HL-60/S4 treated with retinoic acid at 250 ng/mL for 4 days and 3 days (cell line): ENCODE results near the gene PHF13.

ENCODE experiments used
- in situ Hi-C: fragments of 300-500 bp; cut with MboI; formaldehyde crosslinking; loops from 2 replicates; pipeline ENCODE4 v1.7.0; 2022; ENCODE audit warnings: low sequenced_read_pairs

PHF13 gene

DNA sequence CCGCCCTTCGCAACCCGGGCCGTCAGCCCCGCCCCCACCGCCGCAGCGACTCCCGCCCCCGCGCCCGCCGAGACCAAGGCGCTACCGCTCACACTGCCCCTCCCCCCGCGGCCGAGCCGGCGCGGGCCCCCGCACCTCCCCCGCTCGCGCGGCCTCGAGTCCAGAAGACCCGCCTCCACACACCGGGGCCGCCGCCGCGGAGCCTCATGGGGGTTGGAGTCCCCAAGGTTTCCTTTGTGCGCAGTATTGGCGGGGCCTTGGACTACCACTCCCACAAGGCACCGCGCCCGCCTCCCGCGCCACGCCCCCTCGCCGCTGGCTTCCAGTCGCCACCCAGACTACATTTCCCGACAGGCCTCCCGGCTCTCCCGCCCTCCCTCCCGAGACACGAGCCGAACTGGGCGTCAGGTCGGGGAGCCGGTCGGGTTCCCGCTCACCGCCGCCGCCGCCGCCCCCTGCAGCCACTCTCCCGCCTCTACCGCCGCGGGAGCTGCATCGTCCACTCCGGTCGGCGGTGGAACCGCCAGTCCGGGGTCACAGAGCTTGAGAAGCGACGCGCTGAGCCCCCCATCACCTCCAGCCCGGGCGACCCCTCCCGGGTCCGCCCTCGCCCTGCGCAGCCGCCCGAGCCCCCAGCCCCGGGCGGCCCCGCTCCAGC lies at the start of gene PHF13:
Gene PHF13, plus strand, starts transcription at position 371 of the 658 bp plus-strand sequence. CDS start 336 bp downstream, outside the sequence.
- in situ Hi-C loops, result no loop called here

GRCh38 chr1:6569033-6569432 lies 44.5 kb upstream of the PHF13 start:
- in situ Hi-C loops, result no loop called here

DNA sequence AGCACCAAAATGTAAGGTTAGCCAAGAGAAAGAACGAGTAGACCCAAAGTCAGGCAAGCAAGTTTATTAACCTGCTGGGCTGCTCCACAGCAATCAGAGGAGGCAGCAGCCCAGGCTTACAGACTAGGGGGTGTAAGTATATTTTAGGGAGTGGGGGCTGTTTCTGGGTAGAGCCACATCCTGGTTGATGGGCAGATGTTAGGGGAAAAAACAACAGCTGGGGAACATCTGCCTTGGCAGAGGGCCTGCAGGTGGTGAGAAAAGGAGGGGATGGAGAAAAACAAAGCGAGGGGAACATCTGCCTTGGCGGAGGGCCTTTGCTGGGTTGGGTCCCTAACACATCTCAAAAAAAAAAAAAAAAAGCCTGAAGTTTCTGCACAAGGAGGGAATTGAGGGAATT lies 43.4 kb upstream of the PHF13 start:
- in situ Hi-C loops, result no loop called here

GRCh38 chr1:6570987-6571386 lies 42.5 kb upstream of the PHF13 start:
- in situ Hi-C loops, result no loop called here

- in situ Hi-C loops, result no loop called here
These were observed 40.7 kb upstream of the PHF13 start for GRCh38 chr1:6572653-6573383.

GRCh38 chr1:6574025-6574620 lies 39.4 kb upstream of the PHF13 start:
- in situ Hi-C loops, result no loop called here

DNA sequence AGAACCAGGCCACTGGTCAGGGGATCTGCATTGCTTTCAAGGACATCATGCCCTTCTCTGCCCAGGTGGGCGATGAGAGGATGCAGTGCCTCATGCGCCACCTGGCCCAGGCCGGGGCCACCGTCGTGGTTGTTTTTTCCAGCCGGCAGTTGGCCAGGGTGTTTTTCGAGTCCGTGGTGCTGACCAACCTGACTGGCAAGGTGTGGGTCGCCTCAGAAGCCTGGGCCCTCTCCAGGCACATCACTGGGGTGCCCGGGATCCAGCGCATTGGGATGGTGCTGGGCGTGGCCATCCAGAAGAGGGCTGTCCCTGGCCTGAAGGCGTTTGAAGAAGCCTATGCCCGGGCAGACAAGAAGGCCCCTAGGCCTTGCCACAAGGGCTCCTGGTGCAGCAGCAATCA lies 38.7 kb upstream of the PHF13 start:
- in situ Hi-C loops, result no loop called here

DNA sequence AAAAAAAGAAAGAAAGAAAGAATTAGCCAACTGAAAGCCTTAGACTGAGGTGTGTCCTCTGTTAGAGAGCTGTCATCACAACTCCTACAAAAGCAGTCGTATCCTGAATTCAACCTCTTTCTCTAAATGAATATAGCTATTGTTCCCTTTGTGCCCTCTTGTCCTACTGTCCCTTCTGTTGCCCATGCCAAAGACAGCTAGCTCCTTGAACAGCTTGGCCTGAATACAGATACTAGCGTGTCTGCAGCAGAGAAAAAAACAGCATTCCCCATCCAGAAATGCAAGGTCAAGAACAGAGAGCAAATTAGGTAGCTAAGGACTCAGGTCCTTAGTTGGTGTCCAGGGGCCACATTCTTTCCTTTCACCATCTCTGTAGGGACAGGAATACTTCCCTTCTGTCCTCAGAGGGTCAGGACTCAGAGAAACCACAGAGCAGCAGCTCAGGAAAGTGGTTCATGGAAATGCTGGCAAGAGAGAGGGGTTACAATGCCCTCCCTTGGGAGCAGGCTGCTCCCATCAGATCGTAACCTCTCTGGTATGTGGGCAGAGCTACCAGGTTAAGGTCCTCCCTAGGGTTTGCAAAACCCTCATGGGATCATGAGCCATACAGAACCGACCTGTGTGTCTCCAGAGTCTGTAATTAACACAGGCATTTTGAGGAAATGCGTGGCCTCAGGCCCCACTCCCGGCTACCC lies 35.6 kb upstream of the PHF13 start:
- in situ Hi-C loops, result no loop called here

GRCh38 chr1:6578624-6579373 lies 34.7 kb upstream of the PHF13 start:
- in situ Hi-C loops, result no loop called here

GRCh38 chr1:6579374-6580118 lies 34.0 kb upstream of the PHF13 start, which contains the start of gene ZBTB48:
Gene ZBTB48, plus strand, starts transcription at chr1:6579994. Its CDS starts 616 bp downstream, at chr1:6580610.
- in situ Hi-C loops, result no loop called here

GRCh38 chr1:6580119-6580592 lies 33.4 kb upstream of the PHF13 start:
- in situ Hi-C loops, result no loop called here

GRCh38 chr1:6580593-6581409 lies 32.7 kb upstream of the PHF13 start:
- in situ Hi-C loops, result no loop called here

GRCh38 chr1:6581561-6582305 lies 31.8 kb upstream of the PHF13 start:
- in situ Hi-C loops, result no loop called here

GRCh38 chr1:6582370-6582769 lies 31.2 kb upstream of the PHF13 start:
- in situ Hi-C loops, result no loop called here

DNA sequence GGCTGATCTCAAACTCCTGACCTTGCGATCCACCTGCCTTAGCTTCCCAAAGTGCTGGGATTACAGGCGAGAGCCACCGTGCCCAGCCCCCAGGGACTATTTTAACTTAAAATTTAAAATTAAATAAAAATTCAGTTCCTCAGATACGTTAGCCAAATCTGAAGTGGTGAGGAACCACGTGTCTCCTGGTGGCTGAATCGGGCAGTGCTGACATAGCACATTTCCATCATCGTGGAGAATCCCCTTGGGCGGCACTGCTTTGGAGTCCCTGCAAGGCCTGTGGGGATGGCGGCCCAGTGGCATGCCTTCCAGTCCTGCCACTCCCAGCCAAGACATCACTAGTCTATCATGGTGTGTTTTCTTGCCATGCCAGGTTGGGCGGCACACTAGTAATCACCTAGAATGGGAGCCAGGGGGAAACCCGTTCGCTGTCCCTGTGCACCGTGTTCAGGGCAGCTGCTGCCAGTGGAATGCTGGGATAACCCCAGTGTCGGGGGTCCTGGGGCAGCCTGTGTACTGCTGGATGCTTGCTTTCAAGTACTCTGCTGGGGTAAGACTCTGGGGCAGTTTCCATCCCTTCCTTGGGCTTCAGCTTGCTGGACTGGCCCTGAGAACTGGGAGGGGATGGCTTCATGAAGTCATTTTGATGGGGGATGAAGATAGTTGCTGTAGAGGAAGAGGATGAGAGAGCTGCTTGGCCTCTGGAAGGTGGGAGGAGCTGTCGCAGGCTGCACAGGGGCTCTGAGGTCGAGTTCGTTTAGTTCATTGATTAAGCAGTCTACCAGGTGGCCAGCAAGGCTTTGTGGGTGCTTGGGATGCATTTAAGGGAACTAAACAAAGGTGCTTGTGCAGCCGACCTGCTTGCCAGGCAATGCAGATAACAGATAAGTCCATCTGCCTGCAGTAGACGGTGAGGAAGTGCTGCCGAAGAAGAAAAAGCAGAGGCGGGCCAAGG lies 29.1 kb upstream of the PHF13 start:
- in situ Hi-C loops, result no loop called here

DNA sequence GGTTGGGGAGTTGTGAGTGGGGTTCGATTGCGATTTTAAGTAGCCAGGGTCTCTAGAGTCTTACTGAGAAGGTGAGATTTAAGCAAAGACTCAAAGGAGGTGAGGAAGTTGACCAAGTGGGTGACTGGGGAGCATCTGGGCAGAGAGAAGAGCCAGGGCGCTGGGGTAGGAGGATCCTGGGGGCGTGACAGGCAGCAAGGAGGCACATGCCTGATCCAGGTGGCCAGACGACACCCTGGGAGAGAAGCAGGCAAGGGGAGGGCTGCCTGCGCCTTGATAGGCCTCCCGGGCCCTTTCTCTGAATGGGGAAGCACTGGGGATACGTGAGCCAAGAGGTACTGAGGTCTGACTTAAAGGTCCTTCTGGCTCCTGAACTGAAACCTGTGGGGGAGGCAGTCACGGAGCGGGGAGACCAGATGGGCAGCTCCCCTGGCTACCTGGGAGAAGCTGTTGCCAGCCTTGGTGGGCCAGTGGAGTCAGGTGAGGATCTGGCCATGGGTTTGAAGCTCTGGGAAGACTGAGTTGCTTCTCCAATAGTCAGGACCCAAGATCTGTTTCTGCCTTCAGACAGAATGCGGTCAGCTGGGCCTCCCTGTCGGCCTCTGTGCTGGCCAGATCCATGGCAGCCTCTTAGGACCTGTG lies 28.3 kb upstream of the PHF13 start:
- in situ Hi-C loops, result no loop called here

DNA sequence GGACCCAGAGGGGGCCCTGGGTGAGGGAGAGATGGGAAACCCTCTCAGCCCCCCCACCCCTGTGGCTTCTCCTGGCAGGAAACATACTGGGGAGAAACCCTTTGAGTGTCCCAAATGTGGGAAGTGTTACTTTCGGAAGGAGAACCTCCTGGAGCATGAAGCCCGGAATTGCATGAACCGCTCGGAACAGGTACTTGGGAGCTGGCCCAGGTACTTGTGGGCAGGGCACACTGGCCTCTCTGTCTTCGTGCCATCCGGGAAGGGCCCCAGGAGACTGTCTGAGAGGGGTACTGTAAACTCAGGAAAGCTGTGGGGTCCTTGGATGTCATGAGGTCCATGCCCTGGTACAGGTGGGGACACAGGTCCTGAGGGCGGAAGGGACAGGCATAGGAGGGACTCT lies 27.7 kb upstream of the PHF13 start:
- in situ Hi-C loops, result no loop called here
